Central memory CD8-positive, alpha-beta T cell (primary cell): ENCODE data around the gene CCDC50.

Experiments
- ATAC-seq: fragments of 150-1000 bp; cut with Tn5 transposase; replicated peaks from 2 replicates; pipeline ENCODE4 v1.10.0; 2022; ENCODE audit warnings: mild to moderate bottlenecking, moderate FRiP score, moderate number of reproducible peaks; ENCODE audit not compliant: poor library complexity, severe bottlenecking; ENCODE audit errors: extremely low read depth
- DNase-seq, 2 donors: peaks; one replicate each; pipeline ENCODE4 v3.0.0; 2021; ENCODE audit warnings: low spot score in 2 of 2
- H3K27ac Mint-ChIP-seq: one replicate; pipeline ENCODE4 v1.8.0; 2022; ENCODE audit warnings: low read depth, mild to moderate bottlenecking, moderate library complexity, mixed read lengths
- H3K27me3 Mint-ChIP-seq: one replicate; pipeline ENCODE4 v1.8.0; 2022; ENCODE audit warnings: mixed read lengths
- H3K36me3 Mint-ChIP-seq: one replicate; pipeline ENCODE4 v1.8.0; 2022; ENCODE audit warnings: mild to moderate bottlenecking, moderate library complexity, mixed read lengths; ENCODE audit not compliant: insufficient read depth
- H3K4me1 Mint-ChIP-seq: one replicate; pipeline ENCODE4 v1.8.0; 2022; ENCODE audit warnings: mixed read lengths
- H3K4me3 Mint-ChIP-seq: one replicate; pipeline ENCODE4 v1.8.0; 2022; ENCODE audit warnings: mild to moderate bottlenecking, moderate library complexity, mixed read lengths
- H3K9me3 Mint-ChIP-seq: one replicate; pipeline ENCODE4 v1.8.0; 2022; ENCODE audit warnings: mixed read lengths

Gene CCDC50

GRCh38 chr3:191342411-191342810, 13.2 kb downstream of the CCDC50 start:
- no peak for DNase-seq
- Mint-ChIP-seq H3K9me3 (peaks cover 5% of the 10 kb centered on the region), H3K36me3 (no peaks in the 10 kb centered on the region), H3K4me1 (no peaks in the 10 kb centered on the region), H3K4me3 (no peak overlapping the region), H3K27me3 (no peaks in the 10 kb centered on the region), H3K27ac (no peak overlapping the region)
- ATAC-seq = no peak

- ATAC-seq (no peak), DNase-seq (no peak)
- Mint-ChIP-seq H3K4me3 (no peak overlapping the region), H3K9me3 (peaks cover 5% of the 10 kb centered on the region), H3K27me3 (no peaks in the 10 kb centered on the region), H3K4me1 (no peaks in the 10 kb centered on the region), H3K36me3 (no peaks in the 10 kb centered on the region), H3K27ac (no peak overlapping the region)
These were observed 13.9 kb downstream of the CCDC50 start for GRCh38 chr3:191343115-191343514.

DNA sequence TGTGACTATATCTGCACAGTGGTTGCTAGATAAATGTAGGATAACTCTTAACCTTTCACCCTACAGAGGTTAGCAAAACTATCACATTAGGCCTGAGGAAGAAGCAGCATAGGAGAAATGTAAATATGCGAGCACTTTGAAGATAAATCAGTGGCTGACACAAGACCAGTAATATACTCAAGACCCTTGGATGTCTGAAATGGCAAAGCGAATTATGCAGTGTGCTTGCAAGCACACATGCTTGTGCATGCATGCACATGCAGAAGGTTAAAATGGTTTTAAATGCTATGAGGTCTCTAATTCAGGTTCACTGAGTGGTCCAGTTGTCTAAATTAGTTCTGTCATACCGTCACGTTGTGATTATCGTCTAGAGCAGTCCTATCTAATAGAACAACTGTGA, 14.7 kb downstream of the CCDC50 start:
- H3K4me1 Mint-ChIP-seq = no peaks in the 10 kb centered on the region
- H3K27me3 Mint-ChIP-seq = no peaks in the 10 kb centered on the region
- no peak overlapping the region for H3K4me3 Mint-ChIP-seq

DNA sequence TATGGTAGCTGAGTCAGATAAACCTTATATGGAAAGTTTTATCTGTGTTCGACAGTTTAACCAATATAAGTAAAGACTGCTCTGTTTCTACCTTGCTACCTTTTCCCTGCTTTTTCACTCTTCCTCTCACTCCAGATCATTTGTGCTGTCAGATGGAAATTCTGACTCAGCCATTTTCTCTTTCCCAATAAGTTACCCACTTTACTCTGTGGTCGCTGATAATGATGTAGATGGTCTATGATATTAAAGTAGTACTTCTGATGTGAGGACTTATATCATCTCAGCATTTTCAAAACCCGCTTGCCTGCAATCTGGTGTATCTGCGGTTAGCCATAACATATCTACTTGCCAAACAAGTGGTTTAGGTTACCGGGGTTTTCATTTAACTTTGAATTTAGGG, 16.1 kb downstream of the CCDC50 start:
- Mint-ChIP-seq H3K36me3 (no peaks in the 10 kb centered on the region), H3K9me3 (peaks cover 5% of the 10 kb centered on the region), H3K4me1 (no peaks in the 10 kb centered on the region), H3K27ac (no peak overlapping the region), H3K27me3 (no peaks in the 10 kb centered on the region), H3K4me3 (no peak overlapping the region)
- ATAC-seq (no peak), DNase-seq (no peak)

More for the DNA sequence above, 14.7 kb downstream of the CCDC50 start:
- ATAC-seq (no peak), DNase-seq (no peak)
- no peaks in the 10 kb centered on the region for H3K36me3 Mint-ChIP-seq
- peaks cover 5% of the 10 kb centered on the region for H3K9me3 Mint-ChIP-seq
- H3K27ac Mint-ChIP-seq = no peak overlapping the region

- H3K27me3 Mint-ChIP-seq = no peaks in the 10 kb centered on the region
- H3K27ac Mint-ChIP-seq = no peak overlapping the region
- no peak overlapping the region for H3K4me3 Mint-ChIP-seq
- DNase-seq = no peak
- no peaks in the 10 kb centered on the region for H3K36me3 Mint-ChIP-seq
- no peaks in the 10 kb centered on the region for H3K4me1 Mint-ChIP-seq
- peaks cover 5% of the 10 kb centered on the region for H3K9me3 Mint-ChIP-seq
- ATAC-seq = no peak
These were observed 18.0 kb downstream of the CCDC50 start for GRCh38 chr3:191347228-191347627.

- Mint-ChIP-seq H3K9me3 (peaks cover 5% of the 10 kb centered on the region), H3K4me1 (no peaks in the 10 kb centered on the region), H3K36me3 (no peaks in the 10 kb centered on the region), H3K27me3 (no peaks in the 10 kb centered on the region), H3K4me3 (no peak overlapping the region), H3K27ac (no peak overlapping the region)
- DNase-seq (no peak), ATAC-seq (no peak)
These were observed 18.9 kb downstream of the CCDC50 start for GRCh38 chr3:191348098-191348497.

DNA sequence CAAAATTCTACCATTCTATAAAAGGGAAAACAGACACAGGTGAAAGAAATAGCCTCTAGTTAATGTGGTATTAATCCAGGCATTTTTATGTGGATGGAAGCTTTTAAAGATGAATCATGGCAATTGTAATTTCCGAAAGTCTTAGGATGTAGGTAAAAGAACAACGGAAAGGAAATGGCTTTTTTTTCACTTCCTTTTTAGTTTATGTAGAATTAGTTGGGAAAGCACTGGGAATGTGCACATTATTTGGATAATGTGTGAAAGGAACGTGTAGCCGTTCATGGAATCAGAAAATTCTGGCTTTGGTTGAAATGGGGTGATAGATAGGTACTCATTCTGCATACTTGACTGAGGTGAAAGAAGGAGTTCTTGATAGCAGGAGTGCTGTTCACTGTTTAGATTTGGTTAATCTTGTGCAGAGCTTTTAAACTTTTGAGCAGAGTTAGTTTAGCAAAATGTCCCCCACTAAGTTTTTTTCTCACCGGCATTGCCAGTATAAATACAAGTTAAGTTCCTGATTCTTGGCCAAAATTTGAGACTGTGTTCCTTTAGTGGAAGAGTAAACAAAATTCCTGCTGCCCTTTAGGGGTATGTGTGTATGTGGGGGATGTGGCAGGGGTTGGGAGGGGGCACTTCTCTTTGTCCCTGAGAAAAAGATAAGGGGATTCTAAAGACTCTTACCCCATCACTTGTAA, 21.3 kb downstream of the CCDC50 start:
- ATAC-seq = no peak
- Mint-ChIP-seq H3K4me1 (no peaks in the 10 kb centered on the region), H3K36me3 (no peaks in the 10 kb centered on the region), H3K4me3 (no peak overlapping the region), H3K27me3 (no peaks in the 10 kb centered on the region), H3K9me3 (no peaks in the 10 kb centered on the region), H3K27ac (no peak overlapping the region)
- DNase-seq = no peak

DNA sequence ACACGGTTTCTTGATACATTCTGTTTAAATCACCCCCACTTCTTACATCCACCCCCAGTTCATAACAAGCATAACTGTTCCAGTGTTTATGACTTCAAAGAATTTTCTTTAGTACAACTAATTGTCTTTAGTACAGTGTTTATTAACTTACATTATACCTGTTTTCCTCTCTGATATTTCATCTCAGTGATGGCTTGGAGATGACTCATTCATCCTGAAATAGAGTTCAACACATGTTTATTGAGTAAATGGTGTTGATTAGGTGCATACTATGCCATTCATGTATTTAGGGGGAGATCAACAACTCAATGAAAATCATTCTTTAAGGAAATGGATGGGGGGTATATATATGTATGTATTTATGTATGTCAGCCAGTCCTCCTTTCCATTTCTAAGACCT, 22.8 kb downstream of the CCDC50 start:
- Mint-ChIP-seq H3K27me3 (no peaks in the 10 kb centered on the region), H3K4me3 (no peak overlapping the region), H3K36me3 (no peaks in the 10 kb centered on the region), H3K9me3 (no peaks in the 10 kb centered on the region), H3K4me1 (no peaks in the 10 kb centered on the region), H3K27ac (no peak overlapping the region)
- DNase-seq (no peak), ATAC-seq (no peak)

GRCh38 chr3:191353022-191353777, 24.0 kb downstream of the CCDC50 start:
- no peak for DNase-seq
- H3K4me3 Mint-ChIP-seq = no peak overlapping the region
- ATAC-seq = no peak
- H3K9me3 Mint-ChIP-seq = no peaks in the 10 kb centered on the region
- H3K27me3 Mint-ChIP-seq = no peaks in the 10 kb centered on the region
- H3K4me1 Mint-ChIP-seq = no peaks in the 10 kb centered on the region
- H3K36me3 Mint-ChIP-seq = no peaks in the 10 kb centered on the region
- no peak overlapping the region for H3K27ac Mint-ChIP-seq

DNA sequence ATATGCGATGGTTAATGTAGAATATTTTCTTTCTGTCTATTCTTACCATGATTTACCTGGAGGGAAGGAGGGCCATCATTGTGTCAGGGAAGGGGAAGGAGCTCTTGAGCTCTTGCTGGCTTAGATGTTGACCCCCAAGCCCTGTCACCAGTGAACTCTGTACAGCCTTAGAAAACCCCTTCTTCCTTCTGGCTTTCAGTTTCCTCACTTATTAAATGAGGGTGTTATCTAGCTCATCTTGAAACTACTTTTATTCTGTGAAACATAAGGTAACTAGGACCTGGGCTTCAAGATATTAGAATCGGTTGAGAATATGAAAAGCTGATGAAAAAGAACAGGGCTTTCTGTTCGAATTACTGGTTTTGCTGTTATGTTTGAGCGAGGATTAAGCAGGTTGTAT, 26.2 kb downstream of the CCDC50 start:
- Mint-ChIP-seq H3K27ac (no peak overlapping the region), H3K27me3 (no peaks in the 10 kb centered on the region), H3K36me3 (no peaks in the 10 kb centered on the region), H3K4me3 (no peak overlapping the region), H3K4me1 (no peaks in the 10 kb centered on the region), H3K9me3 (no peaks in the 10 kb centered on the region)
- no peak for ATAC-seq
- DNase-seq = no peak

GRCh38 chr3:191356631-191357439, 27.6 kb downstream of the CCDC50 start:
- Mint-ChIP-seq H3K9me3 (no peaks in the 10 kb centered on the region), H3K27ac (no peak overlapping the region), H3K4me3 (no peak overlapping the region), H3K4me1 (no peaks in the 10 kb centered on the region), H3K36me3 (peaks cover 2% of the 10 kb centered on the region), H3K27me3 (no peaks in the 10 kb centered on the region)
- no peak for DNase-seq
- no peak for ATAC-seq

DNA sequence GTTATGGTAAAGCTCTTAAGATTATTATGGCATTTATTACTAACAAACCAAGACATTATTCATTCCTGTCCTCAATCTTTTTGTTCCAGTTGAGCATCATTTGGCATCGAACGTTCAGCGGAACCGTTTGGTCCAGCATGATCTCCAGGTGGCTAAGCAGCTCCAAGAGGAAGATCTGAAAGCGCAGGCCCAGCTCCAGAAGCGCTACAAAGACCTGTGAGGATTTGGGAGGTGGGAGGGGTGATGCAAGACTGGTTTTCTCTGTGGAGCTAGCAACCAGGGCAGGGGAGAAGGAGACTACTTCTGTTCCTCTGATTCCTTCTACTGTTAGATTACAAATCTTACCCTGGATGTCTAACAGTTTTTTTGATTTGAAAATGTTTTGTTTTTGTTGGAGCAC, 28.7 kb downstream of the CCDC50 start:
- Mint-ChIP-seq H3K4me3 (no peak overlapping the region), H3K27ac (no peak overlapping the region), H3K4me1 (no peaks in the 10 kb centered on the region), H3K9me3 (no peaks in the 10 kb centered on the region), H3K36me3 (peaks cover 6% of the 10 kb centered on the region), H3K27me3 (no peaks in the 10 kb centered on the region)
- DNase-seq = no peak
- ATAC-seq = no peak

DNA sequence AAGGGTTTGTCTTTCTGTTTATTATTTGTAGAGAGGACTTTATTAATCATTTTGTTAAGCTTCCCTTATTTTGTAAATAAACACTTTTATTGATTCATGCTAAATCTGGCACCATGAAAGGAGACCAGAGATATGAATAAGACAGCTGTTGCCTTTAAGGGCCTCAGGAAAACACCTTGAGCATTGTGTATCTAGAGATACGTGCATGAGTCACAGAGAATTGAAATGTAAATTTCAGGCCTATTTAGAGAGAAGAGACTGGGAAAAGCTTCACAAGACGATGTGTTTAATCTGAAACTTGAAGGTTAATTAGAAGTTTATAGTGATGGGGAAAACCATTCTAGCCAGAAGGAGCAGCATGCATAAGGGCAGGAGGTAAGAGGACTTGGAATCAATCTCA, 29.7 kb downstream of the CCDC50 start:
- H3K36me3 Mint-ChIP-seq = peaks cover 6% of the 10 kb centered on the region
- ATAC-seq (no peak), DNase-seq (no peak)
- no peak overlapping the region for H3K27ac Mint-ChIP-seq
- H3K9me3 Mint-ChIP-seq = no peaks in the 10 kb centered on the region
- H3K4me3 Mint-ChIP-seq = no peak overlapping the region
- H3K27me3 Mint-ChIP-seq = no peaks in the 10 kb centered on the region
- H3K4me1 Mint-ChIP-seq = no peaks in the 10 kb centered on the region
